DMS114 treated with DMSO at 0.1 percent for 48 hours (cell line): ENCODE data around the gene HAPLN3.

Source experiments
- DNase-seq: peaks from one replicate; lab custom pipeline; 2025; ENCODE audit not compliant: unreplicated experiment; lab: John Stamatoyannopoulos, UW

HAPLN3 gene

GRCh38 chr15:88897142-88897455 lies 1.8 kb upstream of the HAPLN3 start:
- DNase-seq: no peak

GRCh38 chr15:88896333-88897033 lies 1.1 kb upstream of the HAPLN3 start:
- no peak for DNase-seq

- no peak for DNase-seq
These were observed 961 bp downstream of the HAPLN3 start for GRCh38 chr15:88894348-88894818.

GRCh38 chr15:88891540-88892254 lies 3.6 kb downstream of the HAPLN3 start:
- DNase-seq: no peak

GRCh38 chr15:88890495-88890894 lies 4.8 kb downstream of the HAPLN3 start:
- DNase-seq: no peak

- DNase-seq: no peak
These were observed 6.6 kb downstream of the HAPLN3 start for GRCh38 chr15:88888719-88889118.

- no peak for DNase-seq
These were observed 8.2 kb downstream of the HAPLN3 start for GRCh38 chr15:88887068-88887580.

- DNase-seq: no peak
These were observed 12.6 kb downstream of the HAPLN3 start for GRCh38 chr15:88882785-88883184.

GRCh38 chr15:88881775-88882174 lies 13.6 kb downstream of the HAPLN3 start:
- no peak for DNase-seq

GRCh38 chr15:88880944-88881740 lies 14.2 kb downstream of the HAPLN3 start:
- DNase-seq: no peak

GRCh38 chr15:88878720-88879184 lies 16.6 kb downstream of the HAPLN3 start:
- peak; percentile 22 for DNase-seq

- DNase-seq: no peak
These were observed 17.4 kb downstream of the HAPLN3 start for GRCh38 chr15:88877906-88878305.

- DNase-seq: no peak
These were observed 17.9 kb downstream of the HAPLN3 start for GRCh38 chr15:88877415-88877814.

GRCh38 chr15:88876573-88876972 lies 18.8 kb downstream of the HAPLN3 start:
- DNase-seq: no peak

GRCh38 chr15:88874684-88875083 lies 20.7 kb downstream of the HAPLN3 start:
- no peak for DNase-seq

GRCh38 chr15:88874275-88874674 lies 21.1 kb downstream of the HAPLN3 start:
- no peak for DNase-seq

- DNase-seq: no peak
These were observed 21.6 kb downstream of the HAPLN3 start for GRCh38 chr15:88873786-88874185.

GRCh38 chr15:88872706-88873105 lies 22.6 kb downstream of the HAPLN3 start:
- DNase-seq: no peak

- no peak for DNase-seq
These were observed 23.2 kb downstream of the HAPLN3 start for GRCh38 chr15:88872106-88872505.

- no peak for DNase-seq
These were observed 24.0 kb downstream of the HAPLN3 start for GRCh38 chr15:88871313-88871712.

GRCh38 chr15:88866295-88866881 lies 29.0 kb downstream of the HAPLN3 start:
- DNase-seq: no peak
